Aortic smooth muscle cell (primary cell): ENCODE measurements around the gene KCNK7. TPM values are rescaled to one million over a fixed set of nuclear protein-coding genes. Genes with fewer than 3 reads are reported as not detected.

ENCODE experiments used
- total RNA-seq: library from RNA; depleted of rRNA; stranded (reverse); fragments of >200 nt; gene quantifications from 2 replicates; pipeline ENCODE4 v1.2.3, GENCODE V29; 2014

Gene KCNK7, protein sequence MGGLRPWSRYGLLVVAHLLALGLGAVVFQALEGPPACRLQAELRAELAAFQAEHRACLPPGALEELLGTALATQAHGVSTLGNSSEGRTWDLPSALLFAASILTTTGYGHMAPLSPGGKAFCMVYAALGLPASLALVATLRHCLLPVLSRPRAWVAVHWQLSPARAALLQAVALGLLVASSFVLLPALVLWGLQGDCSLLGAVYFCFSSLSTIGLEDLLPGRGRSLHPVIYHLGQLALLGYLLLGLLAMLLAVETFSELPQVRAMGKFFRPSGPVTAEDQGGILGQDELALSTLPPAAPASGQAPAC
- 0.06 and 0.13 TPM in 2 replicates for total RNA-seq

DNA sequence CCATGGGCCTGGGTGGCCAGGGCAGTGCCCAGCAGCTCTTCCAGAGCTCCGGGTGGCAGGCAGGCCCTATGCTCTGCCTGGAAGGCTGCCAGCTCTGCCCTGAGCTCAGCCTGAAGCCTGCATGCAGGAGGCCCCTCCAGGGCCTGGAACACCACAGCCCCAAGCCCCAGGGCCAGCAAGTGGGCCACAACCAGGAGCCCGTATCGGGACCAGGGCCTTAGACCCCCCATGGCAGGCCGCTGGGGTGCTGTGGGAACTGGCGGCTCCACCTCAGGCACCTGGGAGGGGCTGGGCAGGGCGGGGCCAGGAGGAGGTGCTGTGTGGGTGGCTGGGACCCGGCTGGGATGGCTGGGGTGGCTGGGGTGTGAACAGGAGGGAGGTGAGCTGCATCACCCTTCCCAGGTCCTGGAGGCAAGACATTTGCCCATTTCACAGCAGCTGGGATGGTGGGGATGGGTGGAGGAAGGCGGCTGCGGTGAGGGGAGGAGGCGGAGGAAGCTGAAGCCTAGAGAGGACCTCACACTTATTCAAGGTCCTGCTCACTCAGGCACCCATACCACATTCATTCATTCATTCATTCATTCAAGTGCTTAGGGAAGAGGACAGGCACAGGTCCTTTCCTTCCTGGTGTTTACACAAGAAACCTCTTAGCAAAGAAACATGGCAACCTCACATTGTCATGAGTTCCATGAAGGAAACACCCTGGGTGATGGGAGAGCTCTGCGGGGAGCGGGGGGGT lies at the start of gene KCNK7:
KCNK7 (minus strand) TSS at position 258 of the 739 bp plus-strand sequence; CDS start at position 230, 28 bp downstream.

DNA sequence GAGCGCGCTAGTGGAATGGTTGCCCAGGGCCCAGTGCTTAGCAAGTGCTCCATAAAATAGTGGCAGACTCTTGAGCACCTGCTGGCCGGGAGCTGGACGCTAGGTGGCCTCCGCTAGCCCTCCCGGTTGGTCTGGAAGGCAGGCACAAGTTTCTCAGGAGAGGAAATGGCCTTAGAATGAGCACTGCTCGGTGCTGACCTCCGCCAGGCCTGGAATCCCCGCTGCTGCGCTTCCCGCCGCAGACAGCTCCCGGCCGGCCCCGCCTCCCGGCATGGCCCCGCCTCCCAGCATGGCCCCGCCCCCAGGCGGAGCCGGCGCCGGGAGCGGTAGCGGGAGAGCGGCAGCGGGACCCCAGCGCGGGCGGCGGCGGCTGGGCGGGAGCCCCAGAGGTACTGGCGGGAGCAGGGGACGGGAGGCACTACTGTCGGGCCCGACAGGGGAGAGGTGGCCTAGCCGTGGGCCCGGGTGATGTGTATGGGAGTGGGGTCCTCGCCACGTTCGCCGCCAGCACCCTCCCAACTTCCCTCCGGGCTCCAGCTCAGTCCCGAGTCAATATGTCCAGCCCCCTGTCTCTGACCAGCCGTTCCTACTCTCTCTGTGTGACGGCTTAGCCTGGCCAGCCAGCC lies 42.3 kb upstream of the KCNK7 start, which contains the start of gene SIPA1:
SIPA1 (plus strand) TSS at position 308 of the 626 bp plus-strand sequence. CDS start 2,821 bp downstream, outside the sequence.

DNA sequence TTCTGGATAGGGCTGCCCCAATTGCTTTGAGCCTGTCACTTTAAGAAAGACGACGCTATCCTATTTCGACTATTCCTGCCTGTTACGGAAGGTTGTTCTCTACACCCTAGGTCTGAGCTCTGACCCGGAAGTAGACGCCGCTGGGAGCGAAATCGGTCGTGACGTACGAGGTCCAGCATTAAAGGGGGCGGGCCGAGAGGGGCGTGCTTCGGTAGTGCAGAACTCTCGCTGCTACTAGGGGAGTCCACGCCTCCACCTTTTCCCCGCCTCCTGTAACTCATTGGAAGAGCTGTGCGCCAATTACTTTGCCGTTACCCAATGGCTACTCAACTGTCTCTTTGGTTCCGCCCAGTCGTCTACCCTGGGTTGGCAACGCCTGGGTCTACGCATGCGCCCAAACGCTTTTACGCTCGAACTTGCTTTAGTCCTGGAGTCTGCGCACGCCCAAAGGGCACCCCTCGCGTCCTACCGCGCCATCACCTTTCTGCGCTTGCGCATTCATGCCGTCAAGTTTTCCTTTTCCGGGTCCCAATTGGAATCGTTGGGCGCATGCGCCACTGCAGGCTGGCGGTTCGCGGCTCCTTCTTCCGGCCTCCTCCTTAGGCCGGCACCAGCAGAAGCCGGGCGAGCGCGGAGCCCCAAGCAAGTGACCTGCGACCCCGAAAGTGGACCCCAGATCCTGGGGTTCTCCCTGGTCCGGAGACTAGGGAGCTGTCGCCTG lies 19.8 kb upstream of the KCNK7 start, which contains the start of gene PCNX3:
PCNX3 (plus strand) TSS at position 548 of the 721 bp plus-strand sequence. CDS start 536 bp downstream, outside the sequence.

DNA sequence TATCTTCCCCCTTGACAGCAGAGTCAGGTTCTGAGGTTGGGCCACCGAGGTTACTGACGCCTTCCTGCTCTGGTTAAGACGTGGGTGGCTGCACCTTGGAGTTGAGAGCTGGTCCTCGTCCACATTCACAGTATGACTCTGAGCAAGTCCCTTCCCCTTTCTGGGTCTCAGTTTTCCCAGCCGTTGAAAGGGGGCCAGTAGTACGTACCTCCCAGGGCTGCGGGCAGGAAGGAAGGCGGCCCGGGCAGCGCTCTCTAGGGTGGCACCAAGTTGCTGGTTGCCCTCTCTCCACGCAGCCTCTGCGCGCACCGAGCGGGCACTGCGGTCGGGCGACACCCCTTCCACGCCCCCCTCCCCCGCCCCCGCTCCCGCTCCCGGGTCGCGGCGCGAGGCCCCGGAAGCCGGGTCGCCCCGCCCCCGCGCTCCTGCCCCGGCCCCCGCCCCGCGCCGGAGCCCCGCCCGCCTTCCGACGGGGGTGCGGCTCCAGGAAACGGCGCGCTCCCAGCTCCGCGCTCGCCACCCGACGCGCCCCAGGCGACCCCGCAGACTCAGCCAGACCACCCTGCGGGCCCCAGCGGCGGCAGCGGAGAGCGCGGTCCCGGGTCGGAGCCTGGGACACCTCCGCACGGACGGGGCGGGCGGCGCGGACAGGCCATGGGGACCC lies 19.9 kb downstream of the KCNK7 start, which contains the start of gene EHBP1L1:
EHBP1L1 (plus strand) TSS at position 486 of the 664 bp plus-strand sequence. CDS start 250 bp downstream, outside the sequence.

DNA sequence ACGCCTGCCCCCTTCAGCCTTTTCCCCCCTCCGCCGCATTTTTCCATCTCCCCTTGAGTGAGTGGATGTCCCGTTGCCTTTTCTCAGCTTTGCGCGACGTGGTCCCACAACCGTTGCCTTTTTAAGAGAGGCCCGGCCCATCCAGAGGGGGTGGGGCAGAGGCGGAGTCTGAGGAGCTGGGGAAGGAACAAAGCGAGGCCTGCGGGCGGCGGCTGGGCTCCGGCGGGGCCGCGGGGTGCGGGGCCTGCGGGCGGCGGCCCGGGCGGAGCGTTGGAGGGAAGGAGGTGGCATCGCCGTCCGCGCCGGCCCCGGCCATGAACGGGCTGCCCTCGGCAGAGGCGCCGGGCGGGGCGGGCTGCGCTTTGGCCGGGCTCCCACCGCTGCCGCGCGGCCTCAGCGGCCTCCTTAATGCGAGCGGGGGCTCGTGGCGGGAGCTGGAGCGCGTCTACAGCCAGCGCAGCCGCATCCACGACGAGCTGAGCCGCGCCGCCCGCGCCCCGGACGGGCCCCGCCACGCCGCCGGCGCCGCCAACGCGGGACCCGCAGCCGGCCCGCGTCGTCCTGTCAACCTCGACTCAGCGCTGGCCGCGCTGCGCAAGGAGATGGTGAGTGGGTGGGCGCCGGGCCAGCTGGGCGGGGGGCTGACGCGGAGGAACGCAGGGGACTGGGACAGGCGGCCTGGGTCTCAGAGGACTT lies 23.1 kb downstream of the KCNK7 start, which contains the start of gene FAM89B:
FAM89B (plus strand) TSS at position 183 of the 696 bp plus-strand sequence; CDS start at position 315, 132 bp downstream.

DNA sequence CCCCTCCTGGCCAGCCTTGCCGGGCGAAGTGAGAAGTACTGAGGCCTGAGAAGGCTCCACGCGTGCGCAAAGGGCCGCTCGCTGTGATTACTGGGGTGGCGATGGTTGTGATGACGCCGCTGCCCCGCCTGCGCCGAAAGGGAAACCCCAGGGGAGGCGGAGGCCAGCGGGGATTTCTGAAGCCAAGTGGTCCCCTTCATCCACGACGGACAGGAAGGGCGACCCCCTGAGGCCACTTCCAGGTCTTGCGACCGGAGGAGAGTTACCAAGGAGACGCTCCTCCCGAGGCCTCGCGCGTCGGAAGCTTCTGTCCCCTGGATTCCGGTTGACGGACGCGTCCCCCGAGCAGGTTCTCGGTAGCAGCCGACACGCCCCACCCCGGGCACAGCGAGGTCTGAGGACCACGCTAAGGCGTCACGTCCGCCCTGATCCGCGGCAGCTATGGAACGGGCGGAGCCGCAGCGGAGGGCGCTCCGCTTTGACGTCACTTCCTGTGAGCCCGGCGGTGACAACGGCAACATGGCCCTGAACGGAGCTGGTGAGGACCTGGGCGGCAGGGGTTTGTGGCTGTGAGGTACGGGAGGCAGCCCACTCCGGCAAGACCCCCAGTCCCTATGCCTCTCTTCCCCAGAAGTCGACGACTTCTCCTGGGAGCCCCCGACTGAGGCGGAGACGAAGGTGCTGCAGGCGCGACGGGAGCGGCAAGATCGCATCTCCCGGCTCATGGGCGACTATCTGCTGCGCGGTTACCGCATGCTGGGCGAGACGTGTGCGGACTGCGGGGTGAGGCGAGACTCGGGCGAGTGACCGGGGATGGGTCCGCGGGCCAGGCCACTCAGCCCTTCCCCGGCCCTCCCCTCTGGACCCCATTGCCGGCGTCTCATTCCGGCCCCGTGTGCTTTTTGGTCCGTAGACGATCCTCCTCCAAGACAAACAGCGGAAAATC lies 25.4 kb downstream of the KCNK7 start, which contains the start of gene ZNRD2:
ZNRD2 (plus strand) TSS at position 505 of the 946 bp plus-strand sequence; CDS start at position 520, 15 bp downstream.

DNA sequence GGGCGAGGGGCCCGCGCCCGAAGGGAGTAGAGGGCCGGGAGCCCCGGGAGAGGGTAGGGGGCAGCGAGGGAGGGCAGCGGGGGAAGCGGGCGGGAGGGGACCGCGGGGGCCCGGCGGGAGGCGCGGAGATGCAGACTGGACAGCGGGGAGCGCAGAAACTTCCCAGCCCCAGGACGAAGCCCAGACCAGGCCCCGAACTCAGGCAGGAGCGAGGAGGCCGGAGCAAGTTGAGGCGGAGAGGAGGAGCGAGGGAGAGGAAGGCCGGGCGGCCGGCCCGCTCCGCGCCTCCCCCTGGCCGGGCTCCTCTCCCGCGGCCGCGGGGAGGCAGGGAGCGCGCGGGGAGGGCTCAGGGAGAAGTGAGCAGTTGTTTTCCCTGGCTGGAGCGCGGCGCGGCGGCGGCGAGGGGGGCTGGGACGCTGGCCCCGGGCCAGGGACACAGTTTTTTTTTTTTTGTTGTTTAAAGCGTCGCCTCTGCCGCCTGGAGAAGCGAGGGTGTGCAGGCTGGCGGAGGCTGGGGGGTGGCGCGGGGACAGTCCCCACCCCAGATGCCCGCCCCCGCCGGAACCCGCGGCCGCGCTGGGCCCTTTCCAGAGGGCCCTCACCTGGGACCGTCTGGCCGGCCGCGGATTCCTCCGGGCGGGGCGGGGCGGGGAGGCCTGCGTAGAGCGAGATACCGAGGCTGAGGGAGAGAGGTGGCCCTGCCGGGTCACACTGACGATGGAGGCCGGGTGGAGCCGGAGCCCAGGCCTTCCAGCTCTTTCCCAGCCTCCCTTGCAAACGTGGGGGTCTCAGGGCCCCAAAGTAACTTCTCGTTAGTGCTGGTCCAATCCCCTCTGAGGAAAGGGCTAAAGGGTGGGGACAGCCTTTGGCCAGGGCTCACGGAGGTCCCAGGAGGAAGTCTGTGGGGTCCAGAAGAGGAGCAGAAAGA lies 37.3 kb downstream of the KCNK7 start, which contains the start of gene LTBP3:
LTBP3 (minus strand) TSS at position 358 of the 928 bp plus-strand sequence. CDS start 400 bp downstream, outside the sequence.

Other genes starting within 250 kb of the KCNK7 start
- gene TIGD3, start 241.0 kb downstream of the KCNK7 start, total RNA-seq = 0.13 TPM in 1 of 2 replicates, not detected in the other
- 2.1 and 2.2 TPM in 2 replicates for gene SLC25A45, start 213.2 kb downstream of the KCNK7 start, total RNA-seq
- gene FRMD8, start 209.2 kb downstream of the KCNK7 start, total RNA-seq = 33.5 and 44.3 TPM in 2 replicates
- gene NEAT1, start 173.0 kb downstream of the KCNK7 start, total RNA-seq = 182 and 369 TPM in 2 replicates
- gene MALAT1, start 96.8 kb downstream of the KCNK7 start, total RNA-seq = 9,504 and 16,975 TPM in 2 replicates
- 81.8 and 103 TPM in 2 replicates for gene SCYL1, start 70.7 kb downstream of the KCNK7 start, total RNA-seq
- 59.5 and 86.0 TPM in 2 replicates for gene LTBP3, start 37.4 kb downstream of the KCNK7 start, total RNA-seq
- gene ZNRD2, start 25.3 kb downstream of the KCNK7 start, total RNA-seq = 28.5 and 40.3 TPM in 2 replicates
- gene FAM89B, start 23.3 kb downstream of the KCNK7 start, total RNA-seq = 19.4 and 22.1 TPM in 2 replicates
- gene EHBP1L1, start 19.7 kb downstream of the KCNK7 start, total RNA-seq = 116 and 131 TPM in 2 replicates
- gene MAP3K11, start 18.4 kb upstream of the KCNK7 start, total RNA-seq = 23.8 and 23.9 TPM in 2 replicates
- gene PCNX3, start 20.0 kb upstream of the KCNK7 start, total RNA-seq = 12.7 and 14.7 TPM in 2 replicates
- 11.9 and 13.9 TPM in 2 replicates for gene SIPA1, start 42.3 kb upstream of the KCNK7 start, total RNA-seq
- gene RELA, start 67.1 kb upstream of the KCNK7 start, total RNA-seq = 20.2 and 20.7 TPM in 2 replicates
- 50.4 and 53.0 TPM in 2 replicates for gene KAT5, start 116.5 kb upstream of the KCNK7 start, total RNA-seq
- gene RNASEH2C, start 125.0 kb upstream of the KCNK7 start, total RNA-seq = 42.2 and 42.3 TPM in 2 replicates
- 4.9 and 5.5 TPM in 2 replicates for gene AP5B1, start 185.2 kb upstream of the KCNK7 start, total RNA-seq
- not detected in 2 replicates for gene OVOL1, start 191.3 kb upstream of the KCNK7 start, total RNA-seq
- 0.37 and 0.40 TPM in 2 replicates for gene SNX32, start 238.2 kb upstream of the KCNK7 start, total RNA-seq